GM23338 (cell line): ENCODE results near the gene HS6ST1. TPM values are rescaled to one million over a fixed set of nuclear protein-coding genes. Genes with fewer than 3 reads are reported as not detected.

Experiments used
- ATAC-seq: fragments of 200-7000 bp; cut with Tn5 transposase; 3 replicates; pipeline ENCODE4 v1.9.1; 2020
- DNase-seq: peaks from one replicate; pipeline ENCODE4 v3.0.0-alpha.2; 2015; ENCODE audit warnings: low spot score
- H2AFZ ChIP-seq: fragments of 200-600 bp; sonication (generic); 2 replicates; pipeline ENCODE4 v1.8.0; 2016; ENCODE audit warnings: antibody characterized with exemption, mild to moderate bottlenecking, moderate library complexity
- H3F3A ChIP-seq: fragments of 200-600 bp; sonication (generic); replicated peaks from 2 replicates; pipeline ENCODE4 v1.8.0; 2017; ENCODE audit warnings: antibody characterized with exemption, mixed run types, low read depth
- H3K27ac ChIP-seq: fragments of 200-600 bp; sonication (generic); 2 replicates; pipeline ENCODE4 v1.6.1; 2016; ENCODE audit warnings: low read depth
- H3K27me3 ChIP-seq: fragments of 200-600 bp; sonication (generic); 2 replicates; pipeline ENCODE4 v1.8.0; 2016; ENCODE audit warnings: mild to moderate bottlenecking, mixed run types, moderate library complexity; ENCODE audit not compliant: insufficient read depth
- H3K36me3 ChIP-seq: fragments of 200-600 bp; sonication (generic); 2 replicates; pipeline ENCODE4 v1.8.0; 2016; ENCODE audit warnings: mild to moderate bottlenecking; ENCODE audit not compliant: insufficient read depth
- H3K4me1 ChIP-seq: fragments of 200-600 bp; sonication (generic); 2 replicates; pipeline ENCODE4 v1.8.0; 2016; ENCODE audit warnings: mild to moderate bottlenecking, moderate library complexity; ENCODE audit not compliant: insufficient read depth
- H3K4me2 ChIP-seq: fragments of 200-600 bp; sonication (generic); 2 replicates; pipeline ENCODE4 v1.7.1; 2017; ENCODE audit warnings: mixed run types
- H3K4me3 ChIP-seq: fragments of 200-600 bp; sonication (generic); 2 replicates; pipeline ENCODE4 v1.6.1; 2016; ENCODE audit warnings: mixed run types
- H3K79me2 ChIP-seq: fragments of 200-600 bp; sonication (generic); replicated peaks from 2 replicates; pipeline ENCODE4 v1.8.0; 2017; ENCODE audit warnings: mild to moderate bottlenecking; ENCODE audit not compliant: insufficient read depth
- H3K9me2 ChIP-seq: fragments of 200-600 bp; sonication (generic); 2 replicates; pipeline ENCODE4 v1.8.0; 2017; ENCODE audit not compliant: insufficient read depth
- H4K20me1 ChIP-seq: fragments of 200-600 bp; sonication (generic); replicated peaks from 2 replicates; pipeline ENCODE4 v1.8.0; 2017; ENCODE audit warnings: mild to moderate bottlenecking; ENCODE audit not compliant: insufficient read depth
- H3K27ac Mint-ChIP-seq: 2 replicates; pipeline ENCODE4 v1.8.0; 2020; ENCODE audit warnings: inconsistent platforms, mild to moderate bottlenecking, moderate library complexity, mixed read lengths
- H3K27me3 Mint-ChIP-seq: 3 replicates; pipeline ENCODE4 v1.8.0; 2022; ENCODE audit warnings: low read depth, mild to moderate bottlenecking, moderate library complexity, mixed read lengths, inconsistent platforms; ENCODE audit not compliant: insufficient read depth, poor library complexity
- H3K36me3 Mint-ChIP-seq: 3 replicates; pipeline ENCODE4 v1.8.0; 2021; ENCODE audit warnings: low read depth, mild to moderate bottlenecking, inconsistent platforms, moderate library complexity, mixed read lengths
- H3K4me1 Mint-ChIP-seq: 3 replicates; pipeline ENCODE4 v1.8.0; 2020; ENCODE audit warnings: mild to moderate bottlenecking, inconsistent platforms, mixed read lengths
- H3K4me3 Mint-ChIP-seq: 3 replicates; pipeline ENCODE4 v1.8.0; 2021; ENCODE audit warnings: moderate library complexity, mild to moderate bottlenecking, inconsistent platforms, mixed read lengths
- H3K9me3 Mint-ChIP-seq: 3 replicates; pipeline ENCODE4 v1.8.0; 2020; ENCODE audit warnings: moderate library complexity, mild to moderate bottlenecking, inconsistent platforms, mixed read lengths
- CREB1 ChIP-seq: fragments of 250-450 bp; sonication (Bioruptor Pico); IDR thresholded peaks from 2 replicates; pipeline ENCODE4 v1.5.0; 2020; ENCODE audit warnings: low read depth, mild to moderate bottlenecking, moderate library complexity
- EZH2 ChIP-seq: fragments of 200-600 bp; sonication (generic); IDR thresholded peaks from one replicate; pipeline ENCODE4 v1.8.0; 2017; ENCODE audit warnings: antibody characterized with exemption, mild to moderate bottlenecking, low read depth; ENCODE audit not compliant: unreplicated experiment
- JUNB ChIP-seq: IDR thresholded peaks from one replicate; pipeline ENCODE4 v1.6.1; 2016; ENCODE audit warnings: antibody characterized with exemption; ENCODE audit not compliant: unreplicated experiment
- POLR2AphosphoS5 ChIP-seq: IDR thresholded peaks from 2 replicates; pipeline ENCODE4 v1.6.1; 2016; ENCODE audit warnings: antibody characterized with exemption, low read depth
- STAT1 ChIP-seq: IDR thresholded peaks from one replicate; pipeline ENCODE4 v1.6.1; 2016; ENCODE audit warnings: antibody characterized with exemption; ENCODE audit not compliant: unreplicated experiment
- ZNF114 ChIP-seq: fragments of 250-450 bp; sonication (Bioruptor Pico); IDR thresholded peaks from 2 replicates; pipeline ENCODE4 v1.5.0; 2020; ENCODE audit warnings: mild to moderate bottlenecking, moderate library complexity
- ZNF331 ChIP-seq: fragments of 250-450 bp; sonication (Bioruptor Pico); IDR thresholded peaks from 2 replicates; pipeline ENCODE4 v1.5.0; 2020; ENCODE audit warnings: low read depth, mild to moderate bottlenecking, moderate library complexity
- polyA plus RNA-seq: library from polyadenylated mRNA; unstranded; fragments of >200 nt; fragmentation: Nextera tagmentation; extraction: Ambion mirVana; gene quantifications from 2 replicates; pipeline ENCODE4 v1.2.1, GENCODE V29; 2016
- total RNA-seq: library from RNA; depleted of rRNA; stranded (reverse); fragments of >200 nt; shearing (Covaris generic); gene quantifications from 2 replicates; pipeline ENCODE4 v1.2.3, GENCODE V29; 2014
- TF ChIP-seq, protein P1 (sequence below): IDR thresholded peaks from one replicate; pipeline ENCODE4 v1.6.1; 2018; ENCODE audit warnings: antibody characterized with exemption; ENCODE audit not compliant: unreplicated experiment
- TF ChIP-seq, protein P2 (sequence below): fragments of 250-450 bp; sonication (Bioruptor Pico); IDR thresholded peaks from 2 replicates; pipeline ENCODE4 v1.5.0; 2020; ENCODE audit warnings: mild to moderate bottlenecking, moderate library complexity

Gene HS6ST1
- total and polyA plus RNA-seq, 2 experiments from 2014 or later, result 21.1 to 106 TPM

DNA sequence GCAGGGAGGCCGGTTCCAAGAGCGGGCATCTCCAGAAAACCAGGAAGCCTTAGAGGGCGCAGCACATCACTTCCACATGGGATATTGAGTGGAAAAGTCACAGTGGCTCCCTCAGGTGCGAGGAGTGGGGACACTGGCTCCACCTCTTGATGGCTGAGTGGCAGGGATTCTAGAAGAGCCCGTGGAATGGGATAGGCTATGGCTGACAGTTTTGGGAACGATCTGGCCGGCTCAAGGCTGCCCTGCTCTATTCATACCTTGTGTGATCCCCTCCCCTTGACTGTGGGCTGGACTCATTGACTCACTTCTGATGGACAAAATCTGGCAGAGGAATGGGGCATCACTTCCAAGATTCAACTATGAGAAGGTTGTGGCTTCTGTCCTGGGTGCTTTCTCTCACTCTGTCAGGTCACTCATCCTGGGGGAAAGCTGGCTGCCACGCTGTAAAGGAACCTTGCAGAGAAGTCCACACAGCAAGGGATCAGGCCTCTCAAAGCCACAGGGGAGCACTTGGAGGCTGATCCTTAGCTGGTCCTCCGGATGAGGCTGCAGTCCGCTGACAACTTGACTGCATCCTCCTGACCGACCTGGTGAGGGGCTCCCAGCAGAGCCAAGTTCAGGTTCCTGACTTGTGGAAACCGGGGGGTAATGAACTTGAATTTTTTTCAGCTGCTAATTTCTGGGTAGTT, 46.7 kb upstream of the HS6ST1 start (continued):
- TF ChIP-seq, protein P1, sequence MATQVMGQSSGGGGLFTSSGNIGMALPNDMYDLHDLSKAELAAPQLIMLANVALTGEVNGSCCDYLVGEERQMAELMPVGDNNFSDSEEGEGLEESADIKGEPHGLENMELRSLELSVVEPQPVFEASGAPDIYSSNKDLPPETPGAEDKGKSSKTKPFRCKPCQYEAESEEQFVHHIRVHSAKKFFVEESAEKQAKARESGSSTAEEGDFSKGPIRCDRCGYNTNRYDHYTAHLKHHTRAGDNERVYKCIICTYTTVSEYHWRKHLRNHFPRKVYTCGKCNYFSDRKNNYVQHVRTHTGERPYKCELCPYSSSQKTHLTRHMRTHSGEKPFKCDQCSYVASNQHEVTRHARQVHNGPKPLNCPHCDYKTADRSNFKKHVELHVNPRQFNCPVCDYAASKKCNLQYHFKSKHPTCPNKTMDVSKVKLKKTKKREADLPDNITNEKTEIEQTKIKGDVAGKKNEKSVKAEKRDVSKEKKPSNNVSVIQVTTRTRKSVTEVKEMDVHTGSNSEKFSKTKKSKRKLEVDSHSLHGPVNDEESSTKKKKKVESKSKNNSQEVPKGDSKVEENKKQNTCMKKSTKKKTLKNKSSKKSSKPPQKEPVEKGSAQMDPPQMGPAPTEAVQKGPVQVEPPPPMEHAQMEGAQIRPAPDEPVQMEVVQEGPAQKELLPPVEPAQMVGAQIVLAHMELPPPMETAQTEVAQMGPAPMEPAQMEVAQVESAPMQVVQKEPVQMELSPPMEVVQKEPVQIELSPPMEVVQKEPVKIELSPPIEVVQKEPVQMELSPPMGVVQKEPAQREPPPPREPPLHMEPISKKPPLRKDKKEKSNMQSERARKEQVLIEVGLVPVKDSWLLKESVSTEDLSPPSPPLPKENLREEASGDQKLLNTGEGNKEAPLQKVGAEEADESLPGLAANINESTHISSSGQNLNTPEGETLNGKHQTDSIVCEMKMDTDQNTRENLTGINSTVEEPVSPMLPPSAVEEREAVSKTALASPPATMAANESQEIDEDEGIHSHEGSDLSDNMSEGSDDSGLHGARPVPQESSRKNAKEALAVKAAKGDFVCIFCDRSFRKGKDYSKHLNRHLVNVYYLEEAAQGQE, result no peak

DNA sequence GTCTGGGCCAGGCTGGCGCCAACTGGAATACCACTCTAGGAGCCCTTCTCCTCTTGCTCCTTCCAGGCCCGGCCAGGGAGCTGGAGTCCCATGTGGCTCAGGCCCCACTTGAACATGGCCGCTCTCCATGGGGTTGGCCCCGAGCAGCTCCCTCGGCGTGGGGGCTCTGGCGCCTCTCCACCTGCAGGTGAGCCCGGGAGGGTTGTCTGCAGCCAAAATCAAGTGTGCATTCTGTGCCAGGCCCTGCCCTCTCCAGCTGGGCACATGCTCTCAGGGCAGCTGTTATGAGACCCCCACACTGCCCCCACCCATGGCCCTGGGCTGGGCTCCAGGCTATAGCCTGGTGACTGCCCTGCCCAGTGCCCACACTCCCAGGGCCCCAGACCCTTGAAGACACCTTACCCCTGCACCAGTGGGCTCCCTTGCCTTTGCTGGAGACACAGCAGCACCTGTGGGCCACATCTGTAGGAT, 45.8 kb upstream of the HS6ST1 start:
- DNase-seq (no peak), ATAC-seq (no peak)
- H3K4me3 Mint-ChIP-seq, result no peak overlapping the region
- H3K27ac Mint-ChIP-seq, result no peak overlapping the region
- Histone ChIP-seq H3K4me3 (no peak overlapping the region), H4K20me1 (no peaks in the 10 kb centered on the region), H3K27ac (no peak overlapping the region), H3K27me3 (no peaks in the 10 kb centered on the region), H3K9me2 (peaks cover 7% of the 10 kb centered on the region; the same call in 1 of the 2 replicates), H3K4me1 (peaks cover 30% of the 10 kb centered on the region), H3K79me2 (no peaks in the 10 kb centered on the region), H3K36me3 (no peaks in the 10 kb centered on the region), H3F3A (0 out of 2 replicates have a peak, but pooled peaks cover 7% of the 10 kb centered on the region), H2AFZ (no peak overlapping the region), H3K4me2 (no peak overlapping the region)
- peaks cover 51% of the 10 kb centered on the region for H3K4me1 Mint-ChIP-seq
- peaks cover 3% of the 10 kb centered on the region; the same call in 2 of the 3 replicates for H3K36me3 Mint-ChIP-seq
- H3K27me3 Mint-ChIP-seq, result peaks cover 19% of the 10 kb centered on the region
- no peaks in the 10 kb centered on the region; the same call in 2 of the 3 replicates for H3K9me3 Mint-ChIP-seq
- TF ChIP-seq STAT1 (no peak), ZNF331 (CRISPR knock-in tag) (no peak), CREB1 (CRISPR knock-in tag) (no peak), EZH2 (no peak), JUNB (no peak), ZNF114 (CRISPR knock-in tag) (no peak), POLR2AphosphoS5 (no peak)
- TF ChIP-seq, protein P2, sequence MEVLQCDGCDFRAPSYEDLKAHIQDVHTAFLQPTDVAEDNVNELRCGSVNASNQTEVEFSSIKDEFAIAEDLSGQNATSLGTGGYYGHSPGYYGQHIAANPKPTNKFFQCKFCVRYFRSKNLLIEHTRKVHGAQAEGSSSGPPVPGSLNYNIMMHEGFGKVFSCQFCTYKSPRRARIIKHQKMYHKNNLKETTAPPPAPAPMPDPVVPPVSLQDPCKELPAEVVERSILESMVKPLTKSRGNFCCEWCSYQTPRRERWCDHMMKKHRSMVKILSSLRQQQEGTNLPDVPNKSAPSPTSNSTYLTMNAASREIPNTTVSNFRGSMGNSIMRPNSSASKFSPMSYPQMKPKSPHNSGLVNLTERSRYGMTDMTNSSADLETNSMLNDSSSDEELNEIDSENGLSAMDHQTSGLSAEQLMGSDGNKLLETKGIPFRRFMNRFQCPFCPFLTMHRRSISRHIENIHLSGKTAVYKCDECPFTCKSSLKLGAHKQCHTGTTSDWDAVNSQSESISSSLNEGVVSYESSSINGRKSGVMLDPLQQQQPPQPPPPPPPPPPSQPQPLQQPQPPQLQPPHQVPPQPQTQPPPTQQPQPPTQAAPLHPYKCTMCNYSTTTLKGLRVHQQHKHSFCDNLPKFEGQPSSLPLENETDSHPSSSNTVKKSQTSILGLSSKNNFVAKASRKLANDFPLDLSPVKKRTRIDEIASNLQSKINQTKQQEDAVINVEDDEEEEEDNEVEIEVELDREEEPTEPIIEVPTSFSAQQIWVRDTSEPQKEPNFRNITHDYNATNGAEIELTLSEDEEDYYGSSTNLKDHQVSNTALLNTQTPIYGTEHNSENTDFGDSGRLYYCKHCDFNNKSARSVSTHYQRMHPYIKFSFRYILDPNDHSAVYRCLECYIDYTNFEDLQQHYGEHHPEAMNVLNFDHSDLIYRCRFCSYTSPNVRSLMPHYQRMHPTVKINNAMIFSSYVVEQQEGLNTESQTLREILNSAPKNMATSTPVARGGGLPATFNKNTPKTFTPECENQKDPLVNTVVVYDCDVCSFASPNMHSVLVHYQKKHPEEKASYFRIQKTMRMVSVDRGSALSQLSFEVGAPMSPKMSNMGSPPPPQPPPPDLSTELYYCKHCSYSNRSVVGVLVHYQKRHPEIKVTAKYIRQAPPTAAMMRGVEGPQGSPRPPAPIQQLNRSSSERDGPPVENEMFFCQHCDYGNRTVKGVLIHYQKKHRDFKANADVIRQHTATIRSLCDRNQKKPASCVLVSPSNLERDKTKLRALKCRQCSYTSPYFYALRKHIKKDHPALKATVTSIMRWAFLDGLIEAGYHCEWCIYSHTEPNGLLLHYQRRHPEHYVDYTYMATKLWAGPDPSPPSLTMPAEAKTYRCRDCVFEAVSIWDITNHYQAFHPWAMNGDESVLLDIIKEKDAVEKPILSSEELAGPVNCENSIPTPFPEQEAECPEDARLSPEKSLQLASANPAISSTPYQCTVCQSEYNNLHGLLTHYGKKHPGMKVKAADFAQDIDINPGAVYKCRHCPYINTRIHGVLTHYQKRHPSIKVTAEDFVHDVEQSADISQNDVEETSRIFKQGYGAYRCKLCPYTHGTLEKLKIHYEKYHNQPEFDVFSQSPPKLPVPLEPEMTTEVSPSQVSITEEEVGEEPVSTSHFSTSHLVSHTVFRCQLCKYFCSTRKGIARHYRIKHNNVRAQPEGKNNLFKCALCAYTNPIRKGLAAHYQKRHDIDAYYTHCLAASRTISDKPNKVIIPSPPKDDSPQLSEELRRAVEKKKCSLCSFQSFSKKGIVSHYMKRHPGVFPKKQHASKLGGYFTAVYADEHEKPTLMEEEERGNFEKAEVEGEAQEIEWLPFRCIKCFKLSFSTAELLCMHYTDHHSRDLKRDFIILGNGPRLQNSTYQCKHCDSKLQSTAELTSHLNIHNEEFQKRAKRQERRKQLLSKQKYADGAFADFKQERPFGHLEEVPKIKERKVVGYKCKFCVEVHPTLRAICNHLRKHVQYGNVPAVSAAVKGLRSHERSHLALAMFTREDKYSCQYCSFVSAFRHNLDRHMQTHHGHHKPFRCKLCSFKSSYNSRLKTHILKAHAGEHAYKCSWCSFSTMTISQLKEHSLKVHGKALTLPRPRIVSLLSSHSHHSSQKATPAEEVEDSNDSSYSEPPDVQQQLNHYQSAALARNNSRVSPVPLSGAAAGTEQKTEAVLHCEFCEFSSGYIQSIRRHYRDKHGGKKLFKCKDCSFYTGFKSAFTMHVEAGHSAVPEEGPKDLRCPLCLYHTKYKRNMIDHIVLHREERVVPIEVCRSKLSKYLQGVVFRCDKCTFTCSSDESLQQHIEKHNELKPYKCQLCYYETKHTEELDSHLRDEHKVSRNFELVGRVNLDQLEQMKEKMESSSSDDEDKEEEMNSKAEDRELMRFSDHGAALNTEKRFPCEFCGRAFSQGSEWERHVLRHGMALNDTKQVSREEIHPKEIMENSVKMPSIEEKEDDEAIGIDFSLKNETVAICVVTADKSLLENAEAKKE (CRISPR knock-in tag), result no peak
- TF ChIP-seq, protein P1, result no peak
